Hepatocyte (in vitro differentiated cells): ENCODE data around the gene APOC4. TPM values are rescaled to one million over a fixed set of nuclear protein-coding genes. Genes with fewer than 3 reads are reported as not detected.

Experiments
- DNase-seq: peaks from one replicate; pipeline ENCODE4 v3.0.0-alpha.2; 2016; ENCODE audit warnings: low spot score
- H2AFZ ChIP-seq: fragments of 200-600 bp; sonication (generic); 2 replicates; pipeline ENCODE4 v1.6.0; 2016; ENCODE audit warnings: antibody characterized with exemption, mild to moderate bottlenecking
- H3K27ac ChIP-seq: fragments of 200-600 bp; sonication (generic); 2 replicates; pipeline ENCODE4 v1.5.1; 2016; ENCODE audit warnings: mild to moderate bottlenecking
- H3K27me3 ChIP-seq: fragments of 200-600 bp; sonication (generic); 2 replicates; pipeline ENCODE4 v1.6.1; 2016
- H3K36me3 ChIP-seq: fragments of 200-600 bp; sonication (generic); replicated peaks from 2 replicates; pipeline ENCODE4 v1.5.1; 2016; ENCODE audit warnings: low read depth; ENCODE audit not compliant: insufficient read depth
- H3K4me1 ChIP-seq: fragments of 200-600 bp; sonication (generic); 2 replicates; pipeline ENCODE4 v1.5.1; 2016; ENCODE audit warnings: mild to moderate bottlenecking, moderate library complexity; ENCODE audit not compliant: insufficient read depth
- H3K4me2 ChIP-seq: fragments of 200-600 bp; sonication (generic); 2 replicates; pipeline ENCODE4 v1.6.0; 2016
- H3K4me3 ChIP-seq: fragments of 200-600 bp; sonication (generic); 2 replicates; pipeline ENCODE4 v1.5.1; 2016; ENCODE audit warnings: mild to moderate bottlenecking
- H3K79me2 ChIP-seq: fragments of 200-600 bp; sonication (generic); 2 replicates; pipeline ENCODE4 v1.6.0; 2017; ENCODE audit warnings: mild to moderate bottlenecking
- H3K9me2 ChIP-seq: fragments of 200-600 bp; sonication (generic); replicated peaks from 2 replicates; pipeline ENCODE4 v1.6.0; 2017; ENCODE audit warnings: mild to moderate bottlenecking; ENCODE audit not compliant: insufficient read depth
- H3K9me3 ChIP-seq: fragments of 200-600 bp; sonication (generic); 2 replicates; pipeline ENCODE4 v1.5.1; 2016; ENCODE audit warnings: low read depth, mild to moderate bottlenecking
- H4K20me1 ChIP-seq: fragments of 200-600 bp; sonication (generic); 2 replicates; pipeline ENCODE4 v1.6.0; 2016; ENCODE audit warnings: mild to moderate bottlenecking; ENCODE audit not compliant: insufficient read depth, poor library complexity, severe bottlenecking
- EZH2 ChIP-seq: fragments of 200-600 bp; sonication (generic); IDR thresholded peaks from 2 replicates; pipeline ENCODE4 v1.6.1; 2016; ENCODE audit warnings: antibody characterized with exemption, mild to moderate bottlenecking, borderline replicate concordance
- EZH2phosphoT487 ChIP-seq: fragments of 200-600 bp; sonication (generic); IDR thresholded peaks from one replicate; pipeline ENCODE4 v1.6.1; 2018; ENCODE audit warnings: antibody characterized with exemption, mild to moderate bottlenecking, low read depth, moderate library complexity; ENCODE audit not compliant: unreplicated experiment, severe bottlenecking
- WGBS: methylation state at CpG from one replicate; pipeline ENCODE4 v1.1.6; 2016; ENCODE audit warnings: low lambda C conversion rate; ENCODE audit errors: missing lambda C conversion rate; 5-methylcytosine and 5-hydroxymethylcytosine counted together
- polyA plus RNA-seq: library from polyadenylated mRNA; unstranded; fragments of >200 nt; fragmentation: Nextera tagmentation; extraction: Ambion mirVana; gene quantifications from 2 replicates; pipeline ENCODE4 v1.2.1, GENCODE V29; 2016
- total RNA-seq: library from RNA; depleted of rRNA; stranded (reverse); fragments of >200 nt; gene quantifications from 2 replicates; pipeline ENCODE4 v1.2.3, GENCODE V29; 2014
- TF ChIP-seq, protein P1 (sequence below): fragments of 200-600 bp; sonication (generic); IDR thresholded peaks from 2 replicates; pipeline ENCODE4 v1.5.1; 2016; ENCODE audit warnings: antibody characterized with exemption, mild to moderate bottlenecking; ENCODE audit not compliant: poor library complexity

Gene APOC4
- total and polyA plus RNA-seq, 2 experiments from 2014 or later, result not detected

- peak within 1 kb of the TSS; percentile 65 for H2AFZ ChIP-seq
- peak within 1 kb of the TSS; percentile 91 for H3K4me2 ChIP-seq
- H3K9me3 ChIP-seq, result no peaks in the 10 kb centered on the region
- TF ChIP-seq, protein P1, sequence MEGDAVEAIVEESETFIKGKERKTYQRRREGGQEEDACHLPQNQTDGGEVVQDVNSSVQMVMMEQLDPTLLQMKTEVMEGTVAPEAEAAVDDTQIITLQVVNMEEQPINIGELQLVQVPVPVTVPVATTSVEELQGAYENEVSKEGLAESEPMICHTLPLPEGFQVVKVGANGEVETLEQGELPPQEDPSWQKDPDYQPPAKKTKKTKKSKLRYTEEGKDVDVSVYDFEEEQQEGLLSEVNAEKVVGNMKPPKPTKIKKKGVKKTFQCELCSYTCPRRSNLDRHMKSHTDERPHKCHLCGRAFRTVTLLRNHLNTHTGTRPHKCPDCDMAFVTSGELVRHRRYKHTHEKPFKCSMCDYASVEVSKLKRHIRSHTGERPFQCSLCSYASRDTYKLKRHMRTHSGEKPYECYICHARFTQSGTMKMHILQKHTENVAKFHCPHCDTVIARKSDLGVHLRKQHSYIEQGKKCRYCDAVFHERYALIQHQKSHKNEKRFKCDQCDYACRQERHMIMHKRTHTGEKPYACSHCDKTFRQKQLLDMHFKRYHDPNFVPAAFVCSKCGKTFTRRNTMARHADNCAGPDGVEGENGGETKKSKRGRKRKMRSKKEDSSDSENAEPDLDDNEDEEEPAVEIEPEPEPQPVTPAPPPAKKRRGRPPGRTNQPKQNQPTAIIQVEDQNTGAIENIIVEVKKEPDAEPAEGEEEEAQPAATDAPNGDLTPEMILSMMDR, result no peak
- TF ChIP-seq EZH2 (no peak), EZH2phosphoT487 (no peak)
- DNase-seq, result peak; percentile 75
- WGBS, result 0% methylated on average over 12 of the region's 20 CpGs
- no peaks in the 10 kb centered on the region for H3K9me2 ChIP-seq
- peaks cover 3% of the 10 kb centered on the region for H3K79me2 ChIP-seq
- peaks cover 6% of the 10 kb centered on the region for H4K20me1 ChIP-seq
- no peaks in the 10 kb centered on the region for H3K36me3 ChIP-seq
- H3K27me3 ChIP-seq, result no peaks in the 10 kb centered on the region
- H3K4me3 ChIP-seq, result peak within 1 kb of the TSS; percentile 54
- peak within 1 kb of the TSS; percentile 91 for H3K27ac ChIP-seq
- H3K4me1 ChIP-seq, result peaks cover 27% of the 10 kb centered on the region
Observed at GRCh38 chr19:44905437-44906160, 36.4 kb upstream of the APOC4 start, which contains the start of gene APOE. Gene APOE, plus strand, starts transcription at chr19:44905796. Its CDS starts 829 bp downstream, at chr19:44906625.

GRCh38 chr19:44907613-44908012 lies 34.4 kb upstream of the APOC4 start:
- WGBS, result 97% methylated on average over 12 of the region's 12 CpGs
- Histone ChIP-seq H3K4me3 (no peak overlapping the region), H3K36me3 (no peaks in the 10 kb centered on the region), H3K9me3 (no peaks in the 10 kb centered on the region), H4K20me1 (peaks cover 6% of the 10 kb centered on the region), H3K27ac (no peak overlapping the region), H3K27me3 (no peaks in the 10 kb centered on the region), H2AFZ (no peak overlapping the region), H3K79me2 (peaks cover 3% of the 10 kb centered on the region), H3K9me2 (no peaks in the 10 kb centered on the region), H3K4me1 (peaks cover 38% of the 10 kb centered on the region), H3K4me2 (peak overlapping the region; percentile 91)
- no peak for DNase-seq
- no peak for TF ChIP-seq EZH2
- TF ChIP-seq, protein P1, result no peak

DNA sequence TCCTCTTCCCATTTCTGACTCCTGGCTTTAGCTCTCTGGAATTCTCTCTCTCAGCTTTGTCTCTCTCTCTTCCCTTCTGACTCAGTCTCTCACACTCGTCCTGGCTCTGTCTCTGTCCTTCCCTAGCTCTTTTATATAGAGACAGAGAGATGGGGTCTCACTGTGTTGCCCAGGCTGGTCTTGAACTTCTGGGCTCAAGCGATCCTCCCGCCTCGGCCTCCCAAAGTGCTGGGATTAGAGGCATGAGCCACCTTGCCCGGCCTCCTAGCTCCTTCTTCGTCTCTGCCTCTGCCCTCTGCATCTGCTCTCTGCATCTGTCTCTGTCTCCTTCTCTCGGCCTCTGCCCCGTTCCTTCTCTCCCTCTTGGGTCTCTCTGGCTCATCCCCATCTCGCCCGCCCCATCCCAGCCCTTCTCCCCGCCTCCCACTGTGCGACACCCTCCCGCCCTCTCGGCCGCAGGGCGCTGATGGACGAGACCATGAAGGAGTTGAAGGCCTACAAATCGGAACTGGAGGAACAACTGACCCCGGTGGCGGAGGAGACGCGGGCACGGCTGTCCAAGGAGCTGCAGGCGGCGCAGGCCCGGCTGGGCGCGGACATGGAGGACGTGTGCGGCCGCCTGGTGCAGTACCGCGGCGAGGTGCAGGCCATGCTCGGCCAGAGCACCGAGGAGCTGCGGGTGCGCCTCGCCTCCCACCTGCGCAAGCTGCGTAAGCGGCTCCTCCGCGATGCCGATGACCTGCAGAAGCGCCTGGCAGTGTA lies 33.8 kb upstream of the APOC4 start:
- no peaks in the 10 kb centered on the region for H3K36me3 ChIP-seq
- DNase-seq, result no peak
- peaks cover 38% of the 10 kb centered on the region for H3K4me1 ChIP-seq
- H3K9me2 ChIP-seq, result no peaks in the 10 kb centered on the region
- H3K4me3 ChIP-seq, result no peak overlapping the region
- no peak overlapping the region for H2AFZ ChIP-seq
- no peaks in the 10 kb centered on the region for H3K27me3 ChIP-seq
- H3K27ac ChIP-seq, result no peak overlapping the region
- H3K9me3 ChIP-seq, result no peaks in the 10 kb centered on the region
- 98% methylated on average over 44 of the region's 46 CpGs for WGBS
- peaks cover 6% of the 10 kb centered on the region for H4K20me1 ChIP-seq
- H3K79me2 ChIP-seq, result peaks cover 3% of the 10 kb centered on the region
- TF ChIP-seq EZH2phosphoT487, result no peak
- TF ChIP-seq, protein P1, result no peak
- no peak for TF ChIP-seq EZH2
- H3K4me2 ChIP-seq, result peak overlapping the region; percentile 91
